DND-41 (cell line): Measurements from ENCODE around the gene FCN2.

ENCODE experiments used
- ATAC-seq: fragments of 200-7000 bp; cut with Tn5 transposase; 3 replicates; pipeline ENCODE4 v1.9.1; 2021; ENCODE audit warnings: low read depth; ENCODE audit not compliant: insufficient read depth
- DNase-seq: peaks from one replicate; pipeline ENCODE4 v3.0.0-alpha.2; 2020
- H2AFZ ChIP-seq: 2 replicates; pipeline ENCODE4 v1.6.0; 2012; ENCODE audit warnings: low read depth, low read length
- H3K27ac ChIP-seq: 2 replicates; pipeline ENCODE4 v1.5.1; 2012; ENCODE audit warnings: low read length, inconsistent platforms
- H3K27me3 ChIP-seq: fragments of 200-600 bp; sonication (generic); 2 replicates; pipeline ENCODE4 v1.6.0; 2012; ENCODE audit warnings: low read length, mild to moderate bottlenecking, inconsistent platforms; ENCODE audit not compliant: insufficient read depth, poor library complexity
- H3K36me3 ChIP-seq: 2 replicates; pipeline ENCODE4 v1.5.1; 2012; ENCODE audit warnings: low read length, inconsistent platforms; ENCODE audit not compliant: insufficient read depth
- H3K4me1 ChIP-seq: 2 replicates; pipeline ENCODE4 v1.5.1; 2012; ENCODE audit warnings: mild to moderate bottlenecking, low read length; ENCODE audit not compliant: insufficient read depth
- H3K4me2 ChIP-seq: 2 replicates; pipeline ENCODE4 v1.6.0; 2012; ENCODE audit warnings: mild to moderate bottlenecking, moderate library complexity, low read length, inconsistent platforms; ENCODE audit not compliant: insufficient read depth
- H3K4me3 ChIP-seq, 2 experiments: fragments of 200-600 bp in 1 of 2; shearing (Covaris generic) in 1 of 2; 2 replicates each; pipeline ENCODE4 v1.5.1; 2012 to 2016; ENCODE audit warnings: inconsistent platforms in 2 of 2, low read length in 2 of 2, mild to moderate bottlenecking in 2 of 2, low read depth in 1 of 2, moderate library complexity in 1 of 2
- H3K79me2 ChIP-seq: 2 replicates; pipeline ENCODE4 v1.6.0; 2012; ENCODE audit warnings: low read length, inconsistent platforms; ENCODE audit not compliant: insufficient read depth
- H3K9ac ChIP-seq: 2 replicates; pipeline ENCODE4 v1.6.0; 2012; ENCODE audit warnings: low read depth, mild to moderate bottlenecking, inconsistent platforms, low read length, moderate library complexity
- H3K9me3 ChIP-seq: 2 replicates; pipeline ENCODE4 v1.5.1; 2012; ENCODE audit warnings: low read length, moderate library complexity, mild to moderate bottlenecking, inconsistent platforms; ENCODE audit not compliant: insufficient read depth, severe bottlenecking
- H4K20me1 ChIP-seq: 2 replicates; pipeline ENCODE4 v1.6.0; 2012; ENCODE audit warnings: low read length; ENCODE audit not compliant: insufficient read depth
- CTCF ChIP-seq: IDR thresholded peaks from 2 replicates; pipeline ENCODE4 v1.5.1; 2012; ENCODE audit warnings: borderline replicate concordance, low read length, moderate library complexity, mild to moderate bottlenecking; ENCODE audit not compliant: poor library complexity, severe bottlenecking; ENCODE audit errors: extremely low read depth
- EZH2 ChIP-seq: IDR thresholded peaks from 3 replicates; pipeline ENCODE4 v1.6.1; 2012; ENCODE audit warnings: borderline replicate concordance, low read depth, mild to moderate bottlenecking, moderate library complexity, low read length, inconsistent platforms; ENCODE audit not compliant: severe bottlenecking

FCN2 gene

GRCh38 chr9:134919303-134919702 lies 38.7 kb downstream of the FCN2 start:
- Histone ChIP-seq H3K9ac (no peak overlapping the region), H4K20me1 (no peaks in the 10 kb centered on the region), H2AFZ (no peak overlapping the region), H3K27ac (no peak overlapping the region), H3K9me3 (no peaks in the 10 kb centered on the region), H3K36me3 (no peaks in the 10 kb centered on the region), H3K4me2 (no peak overlapping the region), H3K79me2 (no peaks in the 10 kb centered on the region), H3K27me3 (no peaks in the 10 kb centered on the region), H3K4me1 (no peaks in the 10 kb centered on the region), H3K4me3 (no peak overlapping the region)
- DNase-seq (no peak), ATAC-seq (no peak)
- no peak for TF ChIP-seq CTCF
- no peak for TF ChIP-seq EZH2

- ATAC-seq, result no peak
- Histone ChIP-seq H3K4me3 (no peak overlapping the region), H3K9ac (no peak overlapping the region), H3K79me2 (no peaks in the 10 kb centered on the region), H3K36me3 (no peaks in the 10 kb centered on the region), H3K9me3 (no peaks in the 10 kb centered on the region), H2AFZ (no peak overlapping the region), H3K4me1 (no peaks in the 10 kb centered on the region), H3K27me3 (no peaks in the 10 kb centered on the region), H4K20me1 (no peaks in the 10 kb centered on the region), H3K4me2 (no peak overlapping the region), H3K27ac (no peak overlapping the region)
- no peak for DNase-seq
- no peak for TF ChIP-seq CTCF
- no peak for TF ChIP-seq EZH2
Measured at GRCh38 chr9:134922066-134922931, 41.7 kb downstream of the FCN2 start.

GRCh38 chr9:134922932-134923240 lies 42.3 kb downstream of the FCN2 start:
- H2AFZ ChIP-seq, result no peak overlapping the region
- DNase-seq (no peak), ATAC-seq (no peak)
- no peak overlapping the region for H3K4me2 ChIP-seq
- H3K27ac ChIP-seq, result no peak overlapping the region
- no peaks in the 10 kb centered on the region for H4K20me1 ChIP-seq
- no peaks in the 10 kb centered on the region for H3K79me2 ChIP-seq
- no peak for TF ChIP-seq CTCF
- no peak for TF ChIP-seq EZH2
- H3K4me3 ChIP-seq, result no peak overlapping the region
- no peaks in the 10 kb centered on the region for H3K9me3 ChIP-seq
- no peaks in the 10 kb centered on the region for H3K4me1 ChIP-seq
- H3K9ac ChIP-seq, result no peak overlapping the region
- H3K36me3 ChIP-seq, result no peaks in the 10 kb centered on the region
- H3K27me3 ChIP-seq, result no peaks in the 10 kb centered on the region
